GM12878 (cell line): ENCODE measurements around the gene SERPINE3. TPM values are rescaled to one million over a fixed set of nuclear protein-coding genes. Genes with fewer than 3 reads are reported as not detected.

Experiments used
- ATAC-seq: fragments of 200-7000 bp; cut with Tn5 transposase; 3 replicates; pipeline ENCODE4 v1.9.1; 2020; ENCODE audit warnings: mild to moderate bottlenecking, moderate library complexity
- BruUV-seq: library from RNA; stranded (reverse); fragments of 400-500 nt; replicated peaks from 2 replicates; lab custom pipeline; 2021; lab: Mats Ljungman, UMichigan
- CTCF ChIA-PET: fragments of 300-600 bp; sonication (Branson Sonifier 250); formaldehyde crosslinking; extraction: SDS; loops from one replicate; lab custom pipeline; 2021; ENCODE audit warnings: inconsistent platforms; lab: Yijun Ruan, JAX
- POLR2A ChIA-PET: fragments of 350-600 bp; formaldehyde crosslinking; extraction: SDS; loops from one replicate; lab custom pipeline; 2021; ENCODE audit warnings: inconsistent platforms; lab: Charles Lee
- RAD21 ChIA-PET: fragments of 300-600 bp; sonication (Branson Sonifier 250); formaldehyde crosslinking; loops from one replicate; lab custom pipeline; 2023; ENCODE audit warnings: antibody characterized with exemption; ENCODE audit not compliant: unreplicated experiment; lab: Charles Lee
- SMC1A ChIA-PET: fragments of 300-600 bp; sonication (Branson Sonifier 250); formaldehyde crosslinking; loops from one replicate; lab custom pipeline; 2023; ENCODE audit not compliant: unreplicated experiment, uncharacterized antibody; lab: Charles Lee
- DNase-seq: peaks from one replicate; pipeline ENCODE4 v3.0.0-alpha.2; 2011; ENCODE audit warnings: low read depth, low spot score
- FAIRE-seq: peaks from 3 replicates; lab custom pipeline; 2011; peaks lifted over from hg19 to GRCh38; lab: Jason Lieb, UNC
- H2AFZ ChIP-seq: 2 replicates; pipeline ENCODE4 v1.6.0; 2011; ENCODE audit warnings: low read depth, low read length, control low read depth; ENCODE audit not compliant: control insufficient read depth
- H3K27ac ChIP-seq: 2 replicates; pipeline ENCODE4 v1.5.1; 2011; ENCODE audit warnings: control low read depth; ENCODE audit not compliant: control insufficient read depth, insufficient read depth
- H3K27me3 ChIP-seq, 2 experiments: replicated peaks in 1 of 2; 2 replicates each; pipeline versions ENCODE4 v1.6.0 to v1.6.1; 2011; ENCODE audit warnings: low read length in 1 of 2; ENCODE audit not compliant: control insufficient read depth in 2 of 2, insufficient read depth in 2 of 2
- H3K36me3 ChIP-seq, 2 experiments: 2 replicates each; pipeline ENCODE4 v1.5.1; 2011; ENCODE audit warnings: low read length in 1 of 2; ENCODE audit not compliant: control insufficient read depth in 2 of 2, insufficient read depth in 2 of 2
- H3K4me1 ChIP-seq: 2 replicates; pipeline ENCODE4 v1.6.1; 2011; ENCODE audit warnings: mild to moderate bottlenecking, low read length, moderate library complexity, mixed read lengths; ENCODE audit not compliant: control insufficient read depth, insufficient read depth
- H3K4me2 ChIP-seq: 2 replicates; pipeline ENCODE4 v1.6.0; 2011; ENCODE audit warnings: control low read depth; ENCODE audit not compliant: control insufficient read depth, insufficient read depth
- H3K4me3 ChIP-seq: fragments of 200-600 bp; sonication (generic); 2 replicates; pipeline ENCODE4 v1.5.1; 2016
- H3K79me2 ChIP-seq: 2 replicates; pipeline ENCODE4 v1.6.0; 2011; ENCODE audit warnings: low read length; ENCODE audit not compliant: control insufficient read depth, insufficient read depth
- H3K9ac ChIP-seq: 2 replicates; pipeline ENCODE4 v1.8.0; 2011; ENCODE audit warnings: low read length, control low read depth, mixed read lengths; ENCODE audit not compliant: control insufficient read depth, insufficient read depth
- H3K9me3 ChIP-seq: replicated peaks from 3 replicates; pipeline ENCODE4 v1.5.1; 2011; ENCODE audit warnings: mild to moderate bottlenecking, low read length; ENCODE audit not compliant: control insufficient read depth, insufficient read depth
- H4K20me1 ChIP-seq: 2 replicates; pipeline ENCODE4 v1.6.0; 2011; ENCODE audit not compliant: control insufficient read depth, insufficient read depth
- BCL11A ChIP-seq: IDR thresholded peaks from 2 replicates; pipeline ENCODE4 v1.6.1; 2011; ENCODE audit warnings: low read depth, low read length
- CEBPB ChIP-seq, 2 experiments: fragments of 150-350 bp in 1 of 2; IDR thresholded peaks; 2 replicates each; pipeline ENCODE4 v1.6.1; 2012 to 2014; ENCODE audit warnings: low read depth in 2 of 2, low read length in 2 of 2, borderline replicate concordance in 1 of 2, inconsistent platforms in 1 of 2
- EED ChIP-seq: sonication (generic); IDR thresholded peaks from 2 replicates; pipeline ENCODE4 v1.6.1; 2016; ENCODE audit warnings: antibody characterized with exemption, low read depth
- KLF5 ChIP-seq: fragments of 450-650 bp; IDR thresholded peaks from 2 replicates; pipeline ENCODE4 v1.6.1; 2014; ENCODE audit warnings: mild to moderate bottlenecking; ENCODE audit not compliant: partially characterized antibody
- PAX8 ChIP-seq: fragments of 450-650 bp; IDR thresholded peaks from 2 replicates; pipeline ENCODE4 v1.6.1; 2017; ENCODE audit warnings: mild to moderate bottlenecking, moderate library complexity
- SIX5 ChIP-seq: IDR thresholded peaks from 2 replicates; pipeline ENCODE4 v1.6.1; 2011; ENCODE audit warnings: mild to moderate bottlenecking, low read depth, low read length, moderate library complexity; ENCODE audit not compliant: severe bottlenecking
- SUZ12 ChIP-seq: fragments of 200-600 bp; sonication (generic); IDR thresholded peaks from one replicate; pipeline ENCODE4 v1.6.1; 2018; ENCODE audit warnings: antibody characterized with exemption, mild to moderate bottlenecking; ENCODE audit not compliant: unreplicated experiment
- TAF1 ChIP-seq: IDR thresholded peaks from 2 replicates; pipeline ENCODE4 v1.6.1; 2011; ENCODE audit warnings: mild to moderate bottlenecking, low read depth, low read length, borderline replicate concordance
- TCF12 ChIP-seq: IDR thresholded peaks from 2 replicates; pipeline ENCODE4 v1.6.1; 2011; ENCODE audit warnings: low read depth, mild to moderate bottlenecking, low read length
- TCF7 ChIP-seq: IDR thresholded peaks from 2 replicates; pipeline ENCODE4 v1.6.1; 2014; ENCODE audit warnings: antibody characterized with exemption, borderline replicate concordance
- WGBS: methylation state at CpG from one replicate; pipeline ENCODE4 v1.1.6; 2016; ENCODE audit warnings: low lambda C conversion rate; ENCODE audit not compliant: insufficient replicate concordance, insufficient coverage; ENCODE audit errors: missing lambda C conversion rate; 5-methylcytosine and 5-hydroxymethylcytosine counted together
- in situ Hi-C: fragments of 300-500 bp; cut with MboI; formaldehyde crosslinking; loops from 9 replicates; pipeline ENCODE4 v1.14.3; 2018; ENCODE audit warnings: mixed read lengths
- intact Hi-C: fragments of 100-400 bp; cut with micrococcal nuclease; formaldehyde crosslinking; loops from one replicate; pipeline ENCODE4 v1.14.2; 2022; ENCODE audit not compliant: unreplicated experiment
- polyA plus RNA-seq, 11 experiments: library from polyadenylated mRNA; depleted of rRNA in 4 of 11; unstranded in 6 of 11; stranded (reverse) in 5 of 11; fragments of >200 nt; fragmentation: Nextera tagmentation in 4 of 11; fragmentation: Illumina TruSeq in 1 of 11; extraction: Ambion mirVana in 4 of 11; extraction: Trizol in 1 of 11; gene quantifications; 1 replicate in 1 of 11; 2 replicates in 10 of 11; pipeline versions ENCODE4 v1.2.1 to v1.2.3, GENCODE V29; 2011 to 2016; ENCODE audit warnings: inconsistent platforms in 2 of 11, missing spikeins in 2 of 11, low read depth in 1 of 11
- total RNA-seq, 4 experiments: library from RNA; depleted of rRNA in 3 of 4; stranded (reverse); fragments of >200 nt in 3 of 4; fragmentation: Illumina TruSeq in 1 of 4; extraction: Trizol in 1 of 4; gene quantifications; 2 replicates each; pipeline versions ENCODE4 v1.2.1 to v1.2.3, GENCODE V29; 2013 to 2021
- TF ChIP-seq, protein P1 (sequence below): fragments of 450-650 bp; IDR thresholded peaks from 2 replicates; pipeline ENCODE4 v1.6.1; 2017; ENCODE audit warnings: mild to moderate bottlenecking, moderate library complexity

Gene SERPINE3
- total and polyA plus RNA-seq, 10 of the 15 experiments (the other 5 are each of a cell fraction or from before 2014, with no cell fraction given), result 0.19 TPM; not detected in 9

GRCh38 chr13:51341232-51341631 lies 1.7 kb downstream of the SERPINE3 start:
- TF ChIP-seq KLF5 (no peak), SUZ12 (no peak), SIX5 (no peak), PAX8 (no peak), EED (no peak), TCF7 (no peak), TCF12 (no peak), CEBPB (IDR thresholded peaks at IDR 0.05; ENCODE audit: borderline replicate concordance in 1 of 2, low read depth in 2 of 2, low read length in 2 of 2) (no peak), TAF1 (no peak), BCL11A (no peak)
- TF ChIP-seq, protein P1, sequence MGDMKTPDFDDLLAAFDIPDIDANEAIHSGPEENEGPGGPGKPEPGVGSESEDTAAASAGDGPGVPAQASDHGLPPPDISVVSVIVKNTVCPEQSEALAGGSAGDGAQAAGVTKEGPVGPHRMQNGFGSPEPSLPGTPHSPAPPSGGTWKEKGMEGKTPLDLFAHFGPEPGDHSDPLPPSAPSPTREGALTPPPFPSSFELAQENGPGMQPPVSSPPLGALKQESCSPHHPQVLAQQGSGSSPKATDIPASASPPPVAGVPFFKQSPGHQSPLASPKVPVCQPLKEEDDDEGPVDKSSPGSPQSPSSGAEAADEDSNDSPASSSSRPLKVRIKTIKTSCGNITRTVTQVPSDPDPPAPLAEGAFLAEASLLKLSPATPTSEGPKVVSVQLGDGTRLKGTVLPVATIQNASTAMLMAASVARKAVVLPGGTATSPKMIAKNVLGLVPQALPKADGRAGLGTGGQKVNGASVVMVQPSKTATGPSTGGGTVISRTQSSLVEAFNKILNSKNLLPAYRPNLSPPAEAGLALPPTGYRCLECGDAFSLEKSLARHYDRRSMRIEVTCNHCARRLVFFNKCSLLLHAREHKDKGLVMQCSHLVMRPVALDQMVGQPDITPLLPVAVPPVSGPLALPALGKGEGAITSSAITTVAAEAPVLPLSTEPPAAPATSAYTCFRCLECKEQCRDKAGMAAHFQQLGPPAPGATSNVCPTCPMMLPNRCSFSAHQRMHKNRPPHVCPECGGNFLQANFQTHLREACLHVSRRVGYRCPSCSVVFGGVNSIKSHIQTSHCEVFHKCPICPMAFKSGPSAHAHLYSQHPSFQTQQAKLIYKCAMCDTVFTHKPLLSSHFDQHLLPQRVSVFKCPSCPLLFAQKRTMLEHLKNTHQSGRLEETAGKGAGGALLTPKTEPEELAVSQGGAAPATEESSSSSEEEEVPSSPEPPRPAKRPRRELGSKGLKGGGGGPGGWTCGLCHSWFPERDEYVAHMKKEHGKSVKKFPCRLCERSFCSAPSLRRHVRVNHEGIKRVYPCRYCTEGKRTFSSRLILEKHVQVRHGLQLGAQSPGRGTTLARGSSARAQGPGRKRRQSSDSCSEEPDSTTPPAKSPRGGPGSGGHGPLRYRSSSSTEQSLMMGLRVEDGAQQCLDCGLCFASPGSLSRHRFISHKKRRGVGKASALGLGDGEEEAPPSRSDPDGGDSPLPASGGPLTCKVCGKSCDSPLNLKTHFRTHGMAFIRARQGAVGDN, result no peak
- TF ChIP-seq, all 136 proteins: peak for 0
- no peaks in the 10 kb centered on the region for H3K36me3 ChIP-seq
- no peak for FAIRE-seq
- BruUV-seq, result no TSS peak
- no peaks in the 10 kb centered on the region for H3K9me3 ChIP-seq
- no peak overlapping the region for H3K4me3 ChIP-seq
- no peak overlapping the region for H3K9ac ChIP-seq
- ChIA-PET CTCF (no interaction called here), POLR2A (no interaction called here), RAD21 (interaction anchor here (0.7 kb wide), 1 partner anchor 36 kb away, joined by 5 read pairs; no protein-coding TSS in a partner anchor), SMC1A (interaction anchor here (1.1 kb wide), 1 partner anchor 18 kb away, joined by 3 read pairs; no protein-coding TSS in a partner anchor)
- H3K27me3 ChIP-seq, result no peaks in the 10 kb centered on the region
- DNase-seq, result no peak
- H4K20me1 ChIP-seq, result no peaks in the 10 kb centered on the region
- intact Hi-C loops (no loop called here), in situ Hi-C loops (no loop called here)
- no peak overlapping the region for H3K4me2 ChIP-seq
- WGBS, result 50% methylated on average over 2 of the region's 2 CpGs
- ATAC-seq, result no peak; the same call in 2 of the 3 replicates
- H3K79me2 ChIP-seq, result no peaks in the 10 kb centered on the region
- H3K4me1 ChIP-seq, result 0 out of 2 replicates have a peak, but pooled peaks cover 2% of the 10 kb centered on the region
- no peak overlapping the region for H2AFZ ChIP-seq
- no peak overlapping the region for H3K27ac ChIP-seq
